Stomach (tissue), 9 donors: ENCODE data around the gene RASSF10. TPM values are rescaled to one million over a fixed set of nuclear protein-coding genes. Genes with fewer than 3 reads are reported as not detected.

ENCODE experiments used
- DNase-seq, 2 donors: peaks; one replicate each; pipeline versions ENCODE4 v3.0.0 to v3.0.0-alpha.2; 2013 to 2019
- H3K27ac ChIP-seq, 5 donors: fragments of 200-600 bp in 4 of 5; sonication (generic) in 4 of 5; one replicate each; pipeline ENCODE4 v1.5.1; 2013 to 2019; ENCODE audit warnings: mild to moderate bottlenecking in 1 of 5, moderate library complexity in 1 of 5
- H3K27me3 ChIP-seq, 3 donors: fragments of 200-600 bp; sonication (generic); one replicate each; pipeline ENCODE4 v1.5.1; 2017 to 2019; ENCODE audit warnings: mixed run types in 1 of 3
- H3K36me3 ChIP-seq, 4 donors: fragments of 200-600 bp; sonication (generic); 1 replicate in 3 of 4; 2 replicates in 1 of 4; pipeline ENCODE4 v1.5.1; 2016 to 2019
- H3K4me1 ChIP-seq, 4 donors: fragments of 200-600 bp; sonication (generic); one replicate each; pipeline ENCODE4 v1.5.1; 2016 to 2019
- H3K4me3 ChIP-seq, 4 donors: fragments of 200-600 bp; sonication (generic) in 3 of 4; one replicate each; pipeline ENCODE4 v1.5.1; 2016 to 2019; ENCODE audit warnings: mild to moderate bottlenecking in 1 of 4
- H3K9me3 ChIP-seq, 4 donors: fragments of 200-600 bp; sonication (generic); one replicate each; pipeline ENCODE4 v1.5.1; 2016 to 2019
- CTCF ChIP-seq, 7 experiments: fragments of 450-650 bp in 4 of 7; fragments of 200-600 bp in 3 of 7; sonication (generic) in 3 of 7; IDR thresholded peaks; one replicate each; pipeline ENCODE4 v1.5.1; 2016 to 2019; ENCODE audit warnings: antibody characterized with exemption in 7 of 7, control low read depth in 2 of 7, mild to moderate bottlenecking in 1 of 7
- EP300 ChIP-seq: sonication (generic); formaldehyde crosslinking; IDR thresholded peaks from one replicate; pipeline ENCODE4 v1.6.1; 2017; ENCODE audit warnings: antibody characterized with exemption
- POLR2A ChIP-seq, 4 donors: fragments of 450-650 bp; IDR thresholded peaks; one replicate each; pipeline ENCODE4 v1.6.1; 2016; ENCODE audit warnings: antibody characterized with exemption in 4 of 4, control low read depth in 2 of 4, mild to moderate bottlenecking in 1 of 4, moderate library complexity in 1 of 4
- POLR2AphosphoS5 ChIP-seq, 3 donors: sonication (generic); formaldehyde crosslinking; IDR thresholded peaks; one replicate each; pipeline ENCODE4 v1.6.1; 2016; ENCODE audit warnings: antibody characterized with exemption in 3 of 3
- WGBS, 5 donors: extraction: QIAGEN DNeasy Blood & Tissue Kit in 3 of 5; methylation state at CpG; one replicate each; pipeline versions ENCODE4 v1.1.5 to v1.1.7; 2013 to 2018; 5-methylcytosine and 5-hydroxymethylcytosine counted together
- intact Hi-C: fragments of 100-400 bp; cut with DNase I; formaldehyde crosslinking; loops from one replicate; pipeline ENCODE4 v1.15.1; 2023; ENCODE audit warnings: low total_unique reads
- polyA plus RNA-seq, 3 donors: library from polyadenylated mRNA; stranded (reverse); fragments of 200-250 nt; gene quantifications; one replicate each; pipeline ENCODE4 v1.2.3, GENCODE V29; 2013
- total RNA-seq, 5 donors: library from RNA; depleted of rRNA; stranded (reverse); fragments of >200 nt; gene quantifications; one replicate each; pipeline versions ENCODE4 v1.1.0 to v1.2.3, GENCODE V29; 2014 to 2016
- donor health status: healthy with polysubstance abuse.
- donor health status: Bipolar disorder and iron deficiency.
- donor health status: healthy.

Gene RASSF10
- total and polyA plus RNA-seq, 8 donors: 0.58 to 7.0 (median 2.5) TPM

DNA sequence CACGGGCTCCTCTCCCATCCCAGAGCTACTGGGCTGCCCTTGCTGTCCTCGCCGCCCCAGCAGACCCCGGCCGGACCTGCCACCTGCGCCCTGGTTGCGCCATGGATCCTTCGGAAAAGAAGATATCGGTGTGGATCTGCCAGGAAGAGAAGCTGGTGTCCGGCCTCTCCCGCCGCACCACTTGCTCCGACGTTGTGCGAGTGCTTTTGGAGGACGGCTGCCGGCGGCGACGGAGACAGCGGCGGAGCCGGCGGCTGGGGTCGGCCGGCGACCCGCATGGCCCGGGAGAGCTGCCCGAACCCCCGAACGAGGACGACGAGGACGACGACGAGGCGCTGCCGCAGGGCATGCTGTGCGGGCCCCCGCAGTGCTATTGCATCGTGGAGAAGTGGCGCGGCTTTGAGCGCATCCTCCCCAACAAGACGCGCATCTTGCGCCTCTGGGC lies 382 bp downstream of the RASSF10 start:
- Histone ChIP-seq H3K36me3 (no peaks in the 10 kb centered on the region), H3K4me1 (peaks cover 33 to 76% (median 56%) of the 10 kb centered on the region in 4 donors), H3K27me3 (peaks cover 12 to 89% (median 34%) of the 10 kb centered on the region in 3 donors), H3K4me3 (peak overlapping the region; percentile 49 to 64 (median 54)), H3K27ac (peak overlapping the region; percentile 81 to 88 (median 83)), H3K9me3 (no peaks in the 10 kb centered on the region)
- intact Hi-C loops: no loop called here
- no peak for TF ChIP-seq POLR2AphosphoS5 (IDR thresholded peaks at IDR 0.05)
- WGBS, 5 donors: 1 to 2% (median 1%) methylated on average over 19 to 48 of the region's 48 CpGs
- no peak for DNase-seq

- intact Hi-C loops: no loop called here
- Histone ChIP-seq H3K4me1 (peaks cover 33 to 82% (median 57%) of the 10 kb centered on the region in 4 donors), H3K36me3 (no peaks in the 10 kb centered on the region), H3K27ac (peak overlapping the region; percentile 81 to 88 (median 83)), H3K9me3 (no peaks in the 10 kb centered on the region), H3K27me3 (peaks cover 12 to 83% (median 34%) of the 10 kb centered on the region in 3 donors), H3K4me3 (peak overlapping the region; percentile 49 to 64 (median 54))
- 1 to 3% (median 2%) methylated on average over 76 to 94 of the region's 94 CpGs for WGBS, 5 donors
- no peak for TF ChIP-seq CTCF (IDR thresholded peaks at IDR 0.05)
- no peak for TF ChIP-seq EP300
- TF ChIP-seq POLR2AphosphoS5 (IDR thresholded peaks at IDR 0.05): peak in 1 of 3 donors; percentile 5
- peak; percentile 54 to 73 for DNase-seq
Observed at GRCh38 chr11:13009921-13010748, 1.0 kb downstream of the RASSF10 start.

GRCh38 chr11:13010749-13011465 lies 1.8 kb downstream of the RASSF10 start:
- peak; percentile 48 to 69 for DNase-seq
- Histone ChIP-seq H3K36me3 (no peaks in the 10 kb centered on the region), H3K4me1 (peaks cover 33 to 90% (median 63%) of the 10 kb centered on the region in 4 donors), H3K27me3 (peaks cover 12 to 85% (median 34%) of the 10 kb centered on the region in 3 donors), H3K9me3 (no peaks in the 10 kb centered on the region), H3K27ac (peak overlapping the region; percentile 81 to 88 (median 83)), H3K4me3 (peak overlapping the region; percentile 49 to 64 (median 54))
- WGBS, 5 donors: 2 to 6% (median 5%) methylated on average over 13 to 37 of the region's 37 CpGs
- intact Hi-C loops: no loop called here
- TF ChIP-seq EP300: no peak

DNA sequence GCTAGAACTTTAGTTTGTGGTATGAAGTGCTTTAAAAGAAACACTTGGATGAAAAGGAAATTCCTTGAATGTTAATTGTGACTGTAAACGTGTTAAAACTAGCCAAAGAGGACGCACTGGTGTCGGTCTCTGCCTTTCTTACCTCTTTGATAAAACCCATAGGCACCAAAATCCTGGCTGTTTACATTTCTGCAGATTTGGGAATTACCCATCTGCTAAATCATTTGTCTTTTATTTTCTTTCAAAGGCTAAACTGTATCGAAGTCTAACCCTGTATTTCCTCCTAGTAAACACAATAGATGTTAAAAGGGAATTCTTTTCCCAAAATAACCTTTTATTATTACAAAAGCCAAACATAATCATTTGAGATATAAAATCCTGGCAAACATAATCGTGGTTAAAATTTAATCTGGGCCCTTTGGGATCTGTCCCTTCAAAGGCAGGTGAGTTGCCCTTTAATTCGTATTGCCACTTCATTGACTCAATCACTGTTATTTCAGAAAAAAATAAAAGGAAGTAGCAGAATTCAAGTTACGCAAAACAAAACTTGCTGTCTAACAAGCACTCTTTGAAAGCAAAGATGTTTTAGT lies 2.4 kb downstream of the RASSF10 start:
- Histone ChIP-seq H3K27me3 (peaks cover 12 to 81% (median 34%) of the 10 kb centered on the region in 3 donors), H3K9me3 (no peaks in the 10 kb centered on the region), H3K27ac (peak overlapping the region; percentile 81 to 88 (median 83)), H3K4me3 (peak overlapping the region; percentile 49 to 64 (median 54)), H3K36me3 (no peaks in the 10 kb centered on the region), H3K4me1 (peaks cover 33 to 91% (median 63%) of the 10 kb centered on the region in 4 donors)
- 7 to 28% (median 9%) methylated on average over 7 of the region's 7 CpGs for WGBS, 5 donors
- intact Hi-C loops: no loop called here
- TF ChIP-seq CTCF (IDR thresholded peaks at IDR 0.05) (no peak), EP300 (no peak), POLR2A (IDR thresholded peaks at IDR 0.05) (no peak), POLR2AphosphoS5 (IDR thresholded peaks at IDR 0.05) (no peak)
- no peak for DNase-seq
